Right lung (tissue), 5 donors: Measurements from ENCODE around the gene AKR1C3. TPM values are rescaled to one million over a fixed set of nuclear protein-coding genes. Genes with fewer than 3 reads are reported as not detected.
"Not testable (repeated sequence)": the region's sequence is repeated elsewhere in the genome, so short reads cannot be mapped to it uniquely, and the experiment has no call there.

Source experiments
- DNase-seq, 2 donors: peaks; one replicate each; pipeline ENCODE4 v3.0.0-alpha.2; 2013
- polyA plus RNA-seq, 5 donors: library from polyadenylated mRNA; unstranded; fragments of 120-200 nt; gene quantifications; one replicate each; pipeline versions ENCODE4 v1.2.1 to v1.2.3, GENCODE V29; 2013; ENCODE audit warnings: inconsistent platforms in 1 of 5, low replicate concordance in 1 of 5; ENCODE audit not compliant: insufficient read length in 5 of 5, insufficient read depth in 1 of 5

The AKR1C3 gene
- polyA plus RNA-seq, 5 donors = 1.3 to 2.9 (median 2.1) TPM

DNA sequence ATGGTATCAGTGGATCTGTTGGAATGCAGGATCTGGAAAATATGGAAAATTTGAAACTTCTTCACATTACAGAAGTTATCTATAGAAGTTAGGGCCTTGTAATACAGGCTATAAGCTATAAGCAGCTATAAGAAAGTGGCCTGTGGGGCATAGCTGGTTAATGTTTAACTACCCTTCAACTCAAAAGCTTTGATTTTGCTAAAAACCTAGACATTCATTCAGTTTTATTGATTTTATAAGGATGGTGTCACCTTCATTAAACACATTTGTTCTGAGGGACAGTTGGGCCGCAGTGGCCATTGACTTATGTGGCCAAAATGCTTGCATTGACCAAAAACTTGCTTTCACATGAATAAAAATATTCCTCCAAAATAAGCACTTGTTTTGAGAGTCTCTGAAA, 13.1 kb upstream of the AKR1C3 start:
- DNase-seq = no peak

DNA sequence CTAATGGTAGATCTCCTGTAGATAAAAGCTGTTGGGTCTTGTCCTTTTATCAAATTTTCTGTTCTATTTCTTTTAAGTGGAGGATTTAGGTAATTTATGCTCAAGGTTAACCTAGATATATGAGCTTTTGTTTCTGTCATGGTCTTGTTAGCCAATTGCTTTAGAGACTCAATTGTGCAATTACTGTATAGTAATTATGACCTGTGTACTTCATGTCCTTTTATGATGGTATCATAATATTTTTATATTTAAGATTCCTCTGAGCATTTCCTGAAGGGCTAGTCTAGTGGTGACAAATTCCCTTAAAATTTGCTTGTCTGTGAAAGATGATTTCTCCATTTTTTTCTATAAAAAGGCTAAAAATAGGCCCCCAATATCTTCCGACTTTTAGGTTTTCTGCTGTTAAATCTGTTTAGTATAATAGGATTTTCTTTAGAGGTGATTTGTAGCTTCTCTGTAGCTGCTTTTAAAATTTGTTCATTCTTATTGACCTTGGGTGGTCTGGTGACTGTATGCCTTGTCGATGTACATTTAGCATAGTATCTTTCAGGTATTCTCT, 5.4 kb upstream of the AKR1C3 start:
- no peak for DNase-seq

DNA sequence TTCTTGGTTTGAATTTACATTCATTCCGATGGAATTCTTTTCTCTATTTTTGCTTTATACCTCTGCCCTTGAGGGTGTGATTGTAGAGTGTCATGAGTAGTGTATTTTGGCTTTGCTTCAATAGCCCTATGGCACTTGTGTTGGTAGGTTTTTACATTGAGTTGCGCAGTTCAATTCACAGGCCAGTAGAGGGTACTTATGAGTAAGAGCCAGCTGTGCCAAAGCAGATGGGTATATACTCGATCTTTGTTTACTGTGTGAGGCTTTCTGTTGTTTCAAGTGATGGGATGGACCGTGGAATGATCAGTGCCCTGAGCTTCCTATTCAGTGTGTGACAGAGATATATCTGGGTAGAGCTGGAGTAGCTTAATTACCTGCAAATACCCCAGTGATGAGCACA, 4.3 kb upstream of the AKR1C3 start:
- no peak for DNase-seq

DNA sequence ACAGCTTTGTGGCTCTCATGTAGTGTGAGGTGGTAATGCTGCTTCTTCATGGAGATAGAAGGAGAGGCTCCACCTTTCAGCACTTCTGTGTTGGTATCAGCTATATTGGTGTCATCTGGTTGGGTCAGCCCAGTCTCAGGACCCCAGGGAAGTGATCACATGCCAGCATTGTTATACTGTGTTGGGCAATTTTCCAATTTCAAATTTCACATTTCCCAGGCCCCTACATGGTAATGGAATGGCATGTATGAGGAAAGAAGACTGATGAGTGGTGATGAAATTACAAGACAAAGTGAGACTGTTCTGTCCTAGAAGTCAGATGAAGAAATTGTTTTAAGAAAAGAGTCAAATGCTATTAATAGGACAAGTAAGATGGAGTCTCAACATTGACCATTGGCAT, 3.7 kb upstream of the AKR1C3 start:
- DNase-seq = no peak

DNA sequence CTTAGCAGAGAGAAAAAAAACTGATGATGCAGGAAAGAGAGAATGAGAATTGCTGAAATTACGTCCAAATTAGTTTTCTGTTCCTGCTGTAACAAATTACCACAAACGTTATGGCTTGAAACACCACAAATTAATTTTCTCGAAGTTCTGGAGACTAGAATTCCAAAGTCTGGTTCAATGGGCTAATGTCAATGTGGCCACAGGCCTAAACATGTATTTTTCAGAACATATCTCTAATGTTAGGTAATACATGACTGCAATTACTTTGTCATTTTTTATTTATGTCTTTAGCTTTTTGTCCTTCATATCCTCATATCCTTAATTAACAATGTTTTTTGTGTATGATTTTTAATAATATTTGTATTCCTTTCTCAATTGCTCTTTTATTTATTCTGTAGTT, 3.0 kb upstream of the AKR1C3 start:
- DNase-seq = no peak

DNA sequence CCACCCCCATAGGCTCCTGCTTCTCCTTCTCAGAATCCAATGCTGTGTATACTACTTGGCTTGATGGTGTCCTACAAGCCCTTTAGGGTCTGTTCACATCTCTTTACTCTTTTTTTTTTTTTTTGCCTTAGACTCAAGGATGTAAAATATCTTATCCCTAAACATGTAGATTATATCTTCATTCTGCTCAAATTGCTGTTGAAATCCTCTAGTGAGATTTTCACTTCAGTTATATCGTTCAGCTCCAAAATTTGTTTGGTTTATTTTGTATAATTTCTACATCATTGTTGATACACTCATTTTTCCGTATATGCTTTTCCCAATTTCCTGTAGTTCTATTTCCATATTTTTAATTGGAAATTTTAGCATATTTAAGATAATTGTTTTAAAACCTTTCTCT, 1.8 kb upstream of the AKR1C3 start:
- DNase-seq = no peak

DNA sequence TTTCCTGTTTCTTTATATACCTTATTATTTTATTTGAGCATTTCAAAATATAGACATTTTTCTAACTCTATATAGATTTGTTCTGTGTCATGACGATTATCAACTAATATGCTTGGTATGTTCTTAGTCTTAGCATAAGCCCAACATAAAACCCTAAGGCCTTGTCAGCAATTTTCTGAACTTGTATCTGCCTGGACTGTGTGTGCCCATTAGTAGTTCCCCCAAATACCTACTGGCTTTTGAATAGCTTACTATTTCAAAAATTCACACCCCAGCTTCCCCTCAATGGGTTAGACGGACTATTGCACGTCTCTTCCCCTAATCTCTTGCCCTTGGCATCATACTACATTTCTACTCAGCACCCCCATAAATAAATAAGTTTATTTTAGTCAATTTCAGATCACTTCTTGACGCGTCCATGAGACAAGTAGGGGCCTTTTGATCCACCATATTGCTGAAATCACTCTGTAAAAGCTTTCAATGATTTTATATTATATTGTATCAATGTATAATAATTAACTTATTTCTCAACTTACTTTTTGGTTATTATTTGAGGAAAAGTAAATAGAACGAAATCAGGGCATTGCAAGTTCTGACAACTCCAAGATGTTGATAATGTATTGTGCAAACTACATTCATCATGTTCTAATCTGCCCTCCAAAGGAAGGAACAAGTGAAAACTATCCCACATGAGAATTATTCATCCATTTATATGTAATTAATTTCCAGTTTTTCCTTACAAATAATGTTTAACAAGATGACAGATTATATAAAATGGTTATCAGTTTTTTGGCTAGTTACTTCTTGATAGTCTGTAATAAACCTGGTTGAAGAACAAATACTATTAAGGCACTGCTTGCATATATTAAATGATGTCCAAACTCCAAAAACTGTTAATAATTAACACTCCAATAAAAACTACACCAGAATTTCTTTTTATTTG, 1.1 kb upstream of the AKR1C3 start:
- no peak for DNase-seq

DNA sequence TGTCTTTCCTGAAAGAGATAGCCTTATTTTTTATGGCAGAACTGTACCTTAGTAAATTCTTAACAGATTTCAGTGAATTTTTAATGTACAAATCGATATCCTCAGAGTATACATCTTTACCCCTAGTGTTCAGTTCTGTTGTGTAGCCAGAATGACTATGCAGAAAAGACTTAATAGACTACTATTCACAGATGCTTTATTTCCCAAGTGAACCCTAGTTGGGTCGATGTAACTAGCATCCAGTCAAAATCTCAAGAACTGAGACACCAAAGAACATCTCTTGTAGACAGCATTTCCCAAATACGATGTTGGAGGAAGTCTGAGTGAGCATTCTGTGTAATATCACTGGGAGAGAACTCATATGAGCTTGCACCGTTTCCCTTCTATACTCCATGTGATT, 1.5 kb downstream of the AKR1C3 start:
- DNase-seq = no peak

DNA sequence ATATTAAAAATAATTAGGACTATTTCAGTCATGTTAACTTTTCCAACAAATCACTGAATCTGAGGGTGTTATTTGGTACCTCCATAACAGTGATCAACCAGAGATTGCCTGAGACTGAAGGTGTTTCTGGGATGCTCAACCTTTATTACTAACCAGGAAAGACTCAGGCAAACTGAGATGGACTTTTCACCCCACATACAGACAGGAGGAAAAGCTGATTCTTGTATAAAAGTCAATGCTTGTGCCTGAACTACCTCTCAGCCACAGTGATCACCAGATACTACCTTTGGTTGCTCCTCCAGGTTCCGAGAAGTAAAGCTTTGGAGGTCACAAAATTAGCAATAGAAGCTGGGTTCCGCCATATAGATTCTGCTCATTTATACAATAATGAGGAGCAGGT, 1.9 kb downstream of the AKR1C3 start:
- no peak for DNase-seq

DNA sequence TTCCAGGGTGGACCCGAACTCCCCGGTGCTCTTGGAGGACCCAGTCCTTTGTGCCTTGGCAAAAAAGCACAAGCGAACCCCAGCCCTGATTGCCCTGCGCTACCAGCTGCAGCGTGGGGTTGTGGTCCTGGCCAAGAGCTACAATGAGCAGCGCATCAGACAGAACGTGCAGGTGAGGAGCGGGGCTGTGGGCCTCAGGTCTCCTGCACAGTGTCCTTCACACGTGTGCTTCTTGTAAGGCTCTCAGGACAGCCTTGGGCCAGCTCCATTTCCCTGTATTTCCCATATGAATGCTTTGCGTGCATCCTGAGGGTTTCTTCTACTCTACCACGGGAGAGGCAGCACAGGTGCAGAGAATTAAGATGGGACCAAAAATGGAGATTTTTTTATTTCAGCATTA, 8.3 kb downstream of the AKR1C3 start:
- not testable (repeated sequence) for DNase-seq

DNA sequence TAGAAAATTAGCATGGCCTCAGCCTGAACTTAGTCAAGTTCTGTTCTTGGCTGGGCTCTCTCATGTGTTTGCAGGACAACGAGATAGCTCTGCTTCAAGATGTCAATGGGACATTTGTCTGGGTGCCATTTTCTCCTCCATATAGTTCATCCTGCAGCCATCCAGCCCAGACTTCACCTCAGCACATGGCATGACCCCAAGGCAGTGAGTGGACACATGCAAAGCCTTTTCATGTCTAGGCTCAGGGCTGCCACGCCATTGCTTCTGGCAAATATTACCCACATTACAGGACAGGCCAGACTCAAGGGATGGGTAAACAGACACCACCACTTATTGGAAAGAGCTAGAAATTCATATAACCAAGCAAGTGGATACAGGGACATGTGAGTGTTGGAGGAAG, 9.3 kb downstream of the AKR1C3 start:
- DNase-seq = no peak

DNA sequence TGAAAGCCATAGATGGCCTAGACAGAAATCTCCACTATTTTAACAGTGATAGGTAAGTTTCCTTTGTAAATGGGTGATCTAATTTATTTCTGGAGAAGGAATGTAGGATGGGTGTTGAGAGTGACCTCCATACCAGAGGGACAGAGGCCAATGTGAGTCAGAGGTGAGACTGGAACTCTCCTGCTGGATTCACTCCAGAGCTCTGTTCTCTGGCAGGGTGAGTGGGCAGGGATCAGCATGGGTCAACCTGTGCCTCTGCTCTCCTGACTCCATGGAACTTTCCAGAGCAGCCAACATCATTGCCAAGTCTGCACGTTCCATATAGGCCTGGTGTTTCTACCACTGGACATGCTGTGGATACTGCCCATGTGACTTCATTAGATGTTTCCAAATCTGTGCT, 11.4 kb downstream of the AKR1C3 start:
- no peak for DNase-seq

DNA sequence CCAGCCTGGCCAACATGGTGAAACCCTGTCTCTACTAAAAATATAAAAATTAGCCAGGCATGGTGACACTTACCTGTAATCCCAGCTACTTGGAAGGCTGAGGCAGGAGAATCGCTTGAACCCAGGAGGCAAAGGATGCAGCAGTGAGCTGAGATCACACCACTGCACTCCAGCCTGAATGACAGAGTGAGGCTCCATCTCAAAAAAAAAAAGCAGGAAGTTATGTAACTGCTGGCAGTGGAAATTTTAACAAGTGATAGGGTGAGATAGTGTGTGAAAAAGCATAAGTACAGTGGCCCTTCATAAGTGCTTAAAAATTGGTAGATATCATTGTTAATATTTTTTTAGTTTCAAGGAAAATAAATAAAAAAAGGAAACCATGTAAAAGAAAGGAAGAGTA, 12.3 kb downstream of the AKR1C3 start:
- no peak for DNase-seq

DNA sequence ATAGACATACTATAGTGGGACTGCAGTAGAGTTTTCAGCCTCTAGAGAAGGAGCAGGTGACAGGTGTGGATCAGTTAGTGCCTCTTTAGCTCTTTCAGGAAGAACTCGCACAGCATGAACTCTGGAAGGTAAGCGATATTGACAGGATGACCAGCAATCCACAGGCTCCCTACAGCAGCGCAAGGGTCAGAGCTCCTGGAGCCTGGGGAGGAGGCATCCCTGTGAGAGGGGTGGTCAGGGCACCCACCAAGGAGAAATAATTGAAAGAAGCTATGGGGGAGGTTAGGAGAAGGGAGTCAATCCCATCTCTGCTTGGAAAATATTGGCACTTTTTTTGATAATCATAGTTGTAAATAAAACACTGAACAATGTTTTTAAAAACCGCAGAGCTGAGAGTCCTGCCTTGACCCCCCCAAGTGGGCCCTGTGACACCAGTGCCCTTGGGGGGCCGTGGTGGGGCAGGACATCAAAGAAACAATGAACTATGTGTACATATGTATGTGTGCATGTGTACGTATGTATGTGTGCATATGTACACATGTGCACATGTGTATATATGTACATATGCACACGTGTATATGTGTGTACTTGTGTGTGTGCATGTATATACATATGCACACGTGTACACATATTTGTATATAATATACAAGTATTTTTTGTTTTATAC, 13.8 kb downstream of the AKR1C3 start:
- no peak for DNase-seq

DNA sequence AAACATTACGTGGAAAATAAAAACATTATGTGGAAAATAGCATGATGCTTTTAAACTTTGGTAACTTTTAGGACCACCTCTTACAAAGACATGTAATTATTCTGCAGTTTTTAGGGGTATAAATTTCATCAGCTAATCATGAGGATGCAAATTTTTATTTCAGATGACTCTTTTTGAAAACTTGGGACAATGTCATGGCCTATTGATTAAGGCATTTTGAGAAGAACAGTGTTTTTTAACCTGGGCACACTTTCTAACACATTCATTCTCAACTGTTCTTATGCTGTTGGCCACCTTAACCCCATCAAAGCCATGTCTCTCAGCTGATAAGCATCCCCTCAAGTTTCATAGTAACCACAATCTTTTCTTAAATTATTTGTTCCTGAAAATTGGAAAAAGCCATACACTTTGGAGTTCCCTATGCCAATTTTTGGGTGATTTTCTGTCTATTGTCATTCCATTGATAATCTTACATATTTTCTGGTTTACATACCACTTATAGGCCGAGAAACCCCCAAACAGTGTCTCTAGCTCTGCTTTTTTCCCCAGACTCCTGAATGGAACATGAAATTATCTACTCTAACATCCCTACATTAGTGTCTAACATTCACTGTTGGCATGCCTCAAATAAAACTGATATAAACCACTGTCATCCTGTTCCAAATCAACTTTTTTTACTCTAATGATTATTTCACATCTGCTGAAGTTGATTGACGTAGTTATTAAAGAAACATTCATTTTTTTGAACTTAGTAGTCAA, 14.6 kb downstream of the AKR1C3 start:
- no peak for DNase-seq

DNA sequence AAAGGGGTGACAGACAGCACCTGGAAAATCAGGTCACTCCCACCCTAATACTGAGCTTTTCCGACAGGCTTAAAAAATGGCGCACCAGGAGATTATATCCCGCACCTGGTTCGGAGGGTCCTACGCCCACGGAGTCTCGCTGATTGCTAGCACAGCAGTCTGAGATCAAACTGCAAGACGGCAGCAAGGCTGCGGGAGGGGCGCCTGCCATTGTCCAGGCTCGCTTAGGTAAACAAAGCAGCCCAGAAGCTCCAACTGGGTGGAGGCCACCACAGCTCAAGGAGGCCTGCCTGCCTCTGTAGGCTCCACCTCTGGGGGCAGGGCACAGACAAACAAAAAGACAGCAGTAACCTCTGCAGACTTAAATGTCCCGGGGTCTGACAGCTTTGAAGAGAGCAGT, 15.6 kb downstream of the AKR1C3 start:
- DNase-seq = not testable (repeated sequence)

DNA sequence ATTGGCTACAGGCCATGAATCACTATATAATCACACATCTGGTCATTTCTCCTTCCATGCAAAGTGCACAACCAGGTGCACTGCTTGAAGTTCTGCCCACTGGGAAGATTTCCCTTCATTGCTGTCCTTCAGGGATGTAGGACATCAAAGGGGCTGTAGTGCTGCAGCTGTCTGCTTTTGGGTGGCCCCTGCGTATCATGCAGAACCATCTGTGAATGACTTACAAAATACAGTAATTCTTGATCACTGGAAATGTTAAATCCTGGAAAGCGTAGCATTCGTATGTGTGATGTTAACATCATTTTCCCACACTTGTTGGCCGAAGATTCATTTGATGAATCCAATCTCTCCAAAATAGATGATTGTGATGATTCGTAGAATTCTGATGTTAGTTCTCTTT, 22.4 kb downstream of the AKR1C3 start:
- no peak for DNase-seq

DNA sequence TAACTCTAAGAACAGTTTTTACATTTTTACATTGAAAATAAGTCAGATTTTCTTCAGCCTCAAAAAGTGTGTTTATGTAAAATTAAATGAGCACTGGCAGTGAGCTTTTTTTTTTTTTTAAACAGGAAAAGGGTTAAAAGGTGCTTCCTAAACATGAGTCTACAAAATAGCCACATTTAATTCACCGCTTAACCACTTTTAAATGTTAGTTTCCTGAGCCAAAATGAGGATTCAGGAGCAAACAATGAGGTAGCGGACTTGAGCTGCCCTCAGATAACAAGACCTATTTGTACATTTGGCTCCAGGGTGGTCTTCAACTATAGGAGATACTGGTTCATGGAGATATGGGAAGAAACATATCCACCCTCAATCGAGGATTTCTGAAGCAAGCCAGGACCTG, 22.8 kb downstream of the AKR1C3 start:
- DNase-seq = no peak

DNA sequence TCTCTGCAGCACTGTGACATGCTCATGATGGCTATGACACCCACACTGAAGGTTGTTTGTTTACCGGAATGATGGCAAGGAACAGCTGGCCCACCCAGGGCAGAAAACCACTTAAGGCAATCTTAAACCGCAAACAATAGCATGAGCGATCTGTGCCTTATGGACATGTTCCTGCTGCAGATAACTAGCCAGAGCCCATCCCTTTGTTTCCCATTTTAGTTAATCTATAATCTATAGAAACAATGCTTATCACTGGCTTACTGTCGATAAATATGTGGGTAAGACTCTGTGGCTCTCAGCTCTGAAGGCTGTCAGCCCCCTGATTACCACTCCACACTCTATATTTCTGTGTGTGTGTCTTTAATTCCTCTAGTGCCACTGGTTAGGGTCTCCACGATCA, 25.8 kb downstream of the AKR1C3 start:
- DNase-seq = not testable (repeated sequence)

DNA sequence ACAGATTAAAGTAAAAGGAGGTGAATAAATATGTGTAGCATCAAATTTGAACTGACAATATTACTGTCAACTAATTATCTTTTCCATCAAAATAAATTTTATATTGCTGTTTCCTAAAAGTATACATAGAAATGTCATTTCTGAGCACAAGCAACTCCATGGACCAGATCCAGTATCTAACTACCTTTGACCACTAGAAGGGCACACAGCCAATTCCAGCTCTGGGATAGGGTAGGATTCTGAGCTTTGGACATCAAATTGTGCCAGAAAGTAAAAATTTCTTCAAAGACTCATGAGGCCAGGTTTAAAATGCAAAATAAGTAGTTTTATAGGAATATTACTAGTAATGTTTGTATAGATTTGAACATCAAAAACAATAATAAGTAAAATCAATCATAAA, 29.7 kb downstream of the AKR1C3 start:
- no peak for DNase-seq

DNA sequence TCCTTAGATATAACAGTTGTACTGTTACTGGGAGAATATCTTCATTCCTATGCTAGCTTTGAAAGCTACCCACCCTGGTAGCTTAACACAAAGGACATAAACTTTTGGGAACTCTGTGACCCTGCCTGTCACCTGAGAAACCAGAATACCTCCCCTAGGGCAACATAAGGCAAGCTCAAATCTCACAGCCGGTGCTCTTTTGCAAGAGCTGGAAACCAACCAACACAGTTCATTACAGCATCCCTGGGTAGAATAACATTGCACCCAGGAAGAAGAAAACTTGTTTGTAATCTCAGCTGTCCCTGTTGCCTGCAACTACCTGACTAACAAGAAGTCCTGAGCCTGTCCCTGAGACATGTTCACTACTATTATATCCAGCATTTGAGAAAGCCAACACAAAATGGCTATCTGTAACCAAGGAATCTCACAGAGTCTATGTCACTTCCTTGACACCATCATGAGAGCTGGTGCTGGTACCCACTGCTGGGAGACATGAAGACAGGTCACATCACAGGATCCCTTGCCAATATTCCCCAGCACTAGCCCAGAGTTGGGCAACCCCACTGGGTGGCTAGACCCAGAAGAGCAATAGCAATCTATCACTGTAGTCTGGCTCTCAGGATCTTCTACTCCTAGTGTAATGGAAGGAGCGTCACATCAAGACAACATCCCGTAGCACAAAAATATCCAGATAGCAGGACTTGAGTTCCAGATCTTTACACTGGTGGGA, 31.3 kb downstream of the AKR1C3 start:
- no peak for DNase-seq

DNA sequence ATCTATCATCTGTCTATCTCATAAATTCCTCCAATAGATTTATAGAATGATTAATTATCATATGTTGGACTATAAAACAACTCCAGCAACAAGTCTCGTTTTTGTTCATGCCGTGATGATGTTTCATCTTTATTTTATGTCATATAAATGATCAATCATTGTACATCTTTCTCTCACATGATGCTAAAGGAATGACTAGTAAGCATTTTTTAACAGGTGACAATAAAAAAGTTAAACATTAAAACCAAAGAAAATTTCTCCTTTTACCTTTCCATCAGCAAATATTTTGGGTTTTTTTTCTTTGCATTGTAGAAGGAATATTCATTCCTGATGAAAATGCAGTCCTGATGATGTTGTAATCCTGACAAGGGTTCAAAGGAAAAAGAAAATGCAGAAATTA, 41.4 kb downstream of the AKR1C3 start:
- no peak for DNase-seq
